DOHH2 (cell line): ENCODE results near the gene C21orf58.

Experiments used
- EZH2phosphoT487 ChIP-seq: fragments of 200-600 bp; sonication (generic); IDR thresholded peaks from 2 replicates; pipeline ENCODE4 v1.6.1; 2017; ENCODE audit warnings: borderline replicate concordance, mild to moderate bottlenecking, antibody characterized with exemption, low read length, moderate library complexity, mixed read lengths
- TF ChIP-seq, protein P1 (sequence below): fragments of 200-600 bp; sonication (generic); IDR thresholded peaks from one replicate; pipeline ENCODE4 v1.5.1; 2014; ENCODE audit warnings: antibody characterized with exemption, mild to moderate bottlenecking, low read depth, low read length; ENCODE audit not compliant: poor library complexity, severe bottlenecking

DNA sequence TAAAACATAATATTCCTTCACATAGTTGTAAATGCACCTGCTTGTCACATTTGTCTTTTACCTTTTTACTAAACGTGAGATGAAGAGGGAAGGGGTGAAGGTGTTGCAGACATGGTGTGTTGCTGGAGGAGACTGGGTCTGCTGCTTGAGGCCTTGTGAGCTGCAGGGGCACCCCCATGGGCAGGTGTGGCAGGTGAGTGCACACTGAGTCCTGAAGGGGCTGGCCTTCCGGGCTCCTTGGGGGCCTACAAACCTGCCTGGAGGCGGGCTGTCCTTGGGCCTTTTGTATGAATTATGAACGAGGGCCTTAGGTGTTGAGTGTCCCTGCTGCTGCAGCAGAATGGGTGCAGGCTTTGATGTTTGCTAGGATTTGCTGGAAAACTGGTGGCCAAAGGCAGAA, 4.0 kb upstream of the C21orf58 start:
- TF ChIP-seq, protein P1, sequence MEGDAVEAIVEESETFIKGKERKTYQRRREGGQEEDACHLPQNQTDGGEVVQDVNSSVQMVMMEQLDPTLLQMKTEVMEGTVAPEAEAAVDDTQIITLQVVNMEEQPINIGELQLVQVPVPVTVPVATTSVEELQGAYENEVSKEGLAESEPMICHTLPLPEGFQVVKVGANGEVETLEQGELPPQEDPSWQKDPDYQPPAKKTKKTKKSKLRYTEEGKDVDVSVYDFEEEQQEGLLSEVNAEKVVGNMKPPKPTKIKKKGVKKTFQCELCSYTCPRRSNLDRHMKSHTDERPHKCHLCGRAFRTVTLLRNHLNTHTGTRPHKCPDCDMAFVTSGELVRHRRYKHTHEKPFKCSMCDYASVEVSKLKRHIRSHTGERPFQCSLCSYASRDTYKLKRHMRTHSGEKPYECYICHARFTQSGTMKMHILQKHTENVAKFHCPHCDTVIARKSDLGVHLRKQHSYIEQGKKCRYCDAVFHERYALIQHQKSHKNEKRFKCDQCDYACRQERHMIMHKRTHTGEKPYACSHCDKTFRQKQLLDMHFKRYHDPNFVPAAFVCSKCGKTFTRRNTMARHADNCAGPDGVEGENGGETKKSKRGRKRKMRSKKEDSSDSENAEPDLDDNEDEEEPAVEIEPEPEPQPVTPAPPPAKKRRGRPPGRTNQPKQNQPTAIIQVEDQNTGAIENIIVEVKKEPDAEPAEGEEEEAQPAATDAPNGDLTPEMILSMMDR: no peak
- TF ChIP-seq EZH2phosphoT487: no peak
